Measurements from ENCODE around the gene TMEM43. TPM values are rescaled to one million over a fixed set of nuclear protein-coding genes. Genes with fewer than 3 reads are reported as not detected.

The TMEM43 gene
- total RNA-seq, 1 donor from 2014 or later = 79.2 TPM

- Histone ChIP-seq H2AFZ (ENCODE audit: low read depth, low read length) (no peak overlapping the region), H3K9me3 (ENCODE audit: insufficient read depth, low read depth, low read length) (peaks cover 2% of the 10 kb centered on the region), H3K27ac (ENCODE audit: low read depth, low read length) (no peak overlapping the region), H3K36me3 (ENCODE audit: insufficient read depth, low read length) (peaks cover 52% of the 10 kb centered on the region), H3K4me3 (ENCODE audit: insufficient read depth, low read depth, low read length) (no peak overlapping the region), H3K79me2 (ENCODE audit: insufficient read depth, low read length) (peaks cover 2% of the 10 kb centered on the region), H3K27me3 (ENCODE audit: insufficient read depth, low read length) (no peaks in the 10 kb centered on the region), H3K4me2 (ENCODE audit: low read length) (no peak overlapping the region), H4K20me1 (ENCODE audit: insufficient read depth, low read length) (peaks cover 33% of the 10 kb centered on the region), H3K4me1 (ENCODE audit: insufficient read depth, low read length) (no peaks in the 10 kb centered on the region), H3K9ac (ENCODE audit: low read length) (no peak overlapping the region)
- Mint-ChIP-seq H3K4me3 (ENCODE audit: unreplicated experiment) (no peak overlapping the region), H3K4me1 (ENCODE audit: low read depth, unreplicated experiment) (no peaks in the 10 kb centered on the region), H3K27ac (ENCODE audit: unreplicated experiment) (no peak overlapping the region), H3K36me3 (ENCODE audit: low read depth, unreplicated experiment) (peaks cover 62% of the 10 kb centered on the region), H3K27me3 (ENCODE audit: low read depth, unreplicated experiment) (no peaks in the 10 kb centered on the region), H3K9me3 (ENCODE audit: unreplicated experiment) (peaks cover 10% of the 10 kb centered on the region)
- TF ChIP-seq EZH2 (IDR thresholded peaks at IDR 0.05; ENCODE audit: insufficient read depth, low read length) = no peak
- no peak for TF ChIP-seq CTCF (IDR thresholded peaks at IDR 0.05; ENCODE audit: insufficient read depth, low read depth, low read length)
- DNase-seq (ENCODE audit: low read depth) = no peak
- FAIRE-seq = no peak
Measured at GRCh38 chr3:14156843-14157561, 32.1 kb downstream of the TMEM43 start.

- FAIRE-seq (no peak), DNase-seq (ENCODE audit: low read depth) (no peak)
- Mint-ChIP-seq H3K36me3 (ENCODE audit: low read depth, unreplicated experiment) (peaks cover 68% of the 10 kb centered on the region), H3K27me3 (ENCODE audit: low read depth, unreplicated experiment) (no peaks in the 10 kb centered on the region), H3K27ac (ENCODE audit: unreplicated experiment) (no peak overlapping the region), H3K4me3 (ENCODE audit: unreplicated experiment) (no peak overlapping the region), H3K4me1 (ENCODE audit: low read depth, unreplicated experiment) (no peaks in the 10 kb centered on the region), H3K9me3 (ENCODE audit: unreplicated experiment) (peaks cover 10% of the 10 kb centered on the region)
- no peaks in the 10 kb centered on the region for H3K4me1 ChIP-seq (ENCODE audit: insufficient read depth, low read length)
- H3K27me3 ChIP-seq (ENCODE audit: insufficient read depth, low read length) = no peaks in the 10 kb centered on the region
- H3K4me3 ChIP-seq (ENCODE audit: insufficient read depth, low read depth, low read length) = no peak overlapping the region
- no peak overlapping the region for H3K4me2 ChIP-seq (ENCODE audit: low read length)
- TF ChIP-seq CTCF (IDR thresholded peaks at IDR 0.05; ENCODE audit: insufficient read depth, low read depth, low read length) = no peak
- TF ChIP-seq EZH2 (IDR thresholded peaks at IDR 0.05; ENCODE audit: insufficient read depth, low read length) = no peak
- peaks cover 2% of the 10 kb centered on the region for H3K9me3 ChIP-seq (ENCODE audit: insufficient read depth, low read depth, low read length)
- H2AFZ ChIP-seq (ENCODE audit: low read depth, low read length) = no peak overlapping the region
- H3K9ac ChIP-seq (ENCODE audit: low read length) = no peak overlapping the region
- peaks cover 5% of the 10 kb centered on the region for H3K79me2 ChIP-seq (ENCODE audit: insufficient read depth, low read length)
- H3K36me3 ChIP-seq (ENCODE audit: insufficient read depth, low read length) = peaks cover 56% of the 10 kb centered on the region
- H3K27ac ChIP-seq (ENCODE audit: low read depth, low read length) = no peak overlapping the region
- H4K20me1 ChIP-seq (ENCODE audit: insufficient read depth, low read length) = peaks cover 24% of the 10 kb centered on the region
Measured at GRCh38 chr3:14157951-14158350, 33.1 kb downstream of the TMEM43 start.

- no peaks in the 10 kb centered on the region for H3K27me3 ChIP-seq (ENCODE audit: insufficient read depth, low read length)
- H4K20me1 ChIP-seq (ENCODE audit: insufficient read depth, low read length) = peaks cover 20% of the 10 kb centered on the region
- Mint-ChIP-seq H3K27me3 (ENCODE audit: low read depth, unreplicated experiment) (no peaks in the 10 kb centered on the region), H3K36me3 (ENCODE audit: low read depth, unreplicated experiment) (peaks cover 67% of the 10 kb centered on the region), H3K27ac (ENCODE audit: unreplicated experiment) (no peak overlapping the region), H3K4me1 (ENCODE audit: low read depth, unreplicated experiment) (no peaks in the 10 kb centered on the region), H3K4me3 (ENCODE audit: unreplicated experiment) (no peak overlapping the region), H3K9me3 (ENCODE audit: unreplicated experiment) (peaks cover 10% of the 10 kb centered on the region)
- peaks cover 2% of the 10 kb centered on the region for H3K9me3 ChIP-seq (ENCODE audit: insufficient read depth, low read depth, low read length)
- no peaks in the 10 kb centered on the region for H3K4me1 ChIP-seq (ENCODE audit: insufficient read depth, low read length)
- no peak for FAIRE-seq
- H3K4me3 ChIP-seq (ENCODE audit: insufficient read depth, low read depth, low read length) = no peak overlapping the region
- peaks cover 5% of the 10 kb centered on the region for H3K79me2 ChIP-seq (ENCODE audit: insufficient read depth, low read length)
- peaks cover 60% of the 10 kb centered on the region for H3K36me3 ChIP-seq (ENCODE audit: insufficient read depth, low read length)
- TF ChIP-seq EZH2 (IDR thresholded peaks at IDR 0.05; ENCODE audit: insufficient read depth, low read length) (no peak), CTCF (IDR thresholded peaks at IDR 0.05; ENCODE audit: insufficient read depth, low read depth, low read length) (no peak)
- DNase-seq (ENCODE audit: low read depth) = no peak
- no peak overlapping the region for H3K4me2 ChIP-seq (ENCODE audit: low read length)
- no peak overlapping the region for H3K9ac ChIP-seq (ENCODE audit: low read length)
- no peak overlapping the region for H2AFZ ChIP-seq (ENCODE audit: low read depth, low read length)
- no peak overlapping the region for H3K27ac ChIP-seq (ENCODE audit: low read depth, low read length)
Measured at GRCh38 chr3:14158370-14158769, 33.5 kb downstream of the TMEM43 start.

All from astrocyte (in vitro differentiated cells and primary cell).